Hypothalamus (tissue), 51 donors: ENCODE measurements around the gene ANKH.
A peak's percentile ranks its signal among the peaks of the same experiment; 100 is the strongest.
"Not testable (repeated sequence)": the region's sequence is repeated elsewhere in the genome, so short reads cannot be mapped to it uniquely, and the experiment has no call there.

Experiments
- DNase-seq, 51 donors: peaks; one replicate each; lab custom pipeline; 2025; lab: John Stamatoyannopoulos, UW

Gene ANKH

DNA sequence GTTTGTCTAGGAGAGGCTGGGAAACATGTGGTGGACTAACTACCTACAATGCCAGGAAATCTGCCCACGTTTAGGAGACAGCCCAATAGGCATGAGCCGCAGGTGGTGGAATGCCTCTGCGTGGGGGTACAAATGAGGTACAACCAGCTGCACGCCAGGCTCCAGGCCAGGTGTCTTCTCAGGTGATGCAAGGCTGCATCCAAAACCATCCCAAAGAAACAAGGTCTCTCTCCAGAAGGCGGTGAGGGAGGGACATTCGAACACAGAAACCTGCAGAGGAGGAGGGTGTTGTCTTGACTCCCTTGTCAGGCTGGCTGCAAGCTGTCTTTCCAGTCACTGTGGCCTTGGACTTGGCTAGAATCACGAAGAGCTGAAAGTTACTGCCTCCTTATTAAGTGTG, 11.6 kb downstream of the ANKH start:
- no peak for DNase-seq

GRCh38 chr5:14859150-14859549, 12.4 kb downstream of the ANKH start:
- no peak for DNase-seq

DNA sequence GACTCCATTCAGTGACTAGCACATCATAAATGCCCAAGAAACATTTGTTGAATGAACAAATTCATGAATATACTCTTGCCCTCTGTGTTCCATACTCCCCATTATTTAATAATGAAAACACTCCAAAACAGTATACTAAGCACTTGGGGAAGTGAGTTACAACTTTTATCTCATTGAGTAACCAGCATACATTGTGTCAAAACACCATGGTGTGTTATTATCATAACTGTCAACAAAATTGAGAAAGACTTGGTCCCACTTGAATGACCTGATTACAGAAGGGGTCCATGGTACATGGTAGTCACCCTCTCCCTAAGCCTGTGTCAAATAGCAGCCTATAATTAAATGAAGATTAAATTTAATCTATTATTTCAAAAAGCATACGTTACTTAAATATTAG, 16.2 kb downstream of the ANKH start:
- DNase-seq, result no peak

GRCh38 chr5:14854799-14855198, 16.8 kb downstream of the ANKH start:
- DNase-seq, result no peak

DNA sequence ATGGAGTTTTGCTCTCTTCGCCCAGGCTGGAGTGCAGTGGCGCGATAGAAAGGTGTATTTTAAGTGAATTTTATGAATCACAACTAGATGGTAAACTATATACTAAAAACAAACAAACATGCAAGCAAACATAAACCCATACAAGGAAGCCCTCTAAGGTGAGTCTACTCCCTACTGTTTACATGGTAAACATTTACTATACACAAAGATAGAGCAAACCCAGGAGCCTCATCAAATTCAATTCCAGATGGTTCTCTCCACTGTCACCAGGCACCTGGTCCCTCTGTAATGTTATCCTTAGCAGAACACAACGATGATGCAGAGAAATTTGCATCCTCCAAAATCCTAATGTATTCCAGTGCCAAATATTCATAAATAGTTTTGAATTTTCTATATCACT, 17.9 kb downstream of the ANKH start:
- no peak for DNase-seq

- no peak for DNase-seq
Measured at GRCh38 chr5:14852779-14853178, 18.8 kb downstream of the ANKH start.

DNA sequence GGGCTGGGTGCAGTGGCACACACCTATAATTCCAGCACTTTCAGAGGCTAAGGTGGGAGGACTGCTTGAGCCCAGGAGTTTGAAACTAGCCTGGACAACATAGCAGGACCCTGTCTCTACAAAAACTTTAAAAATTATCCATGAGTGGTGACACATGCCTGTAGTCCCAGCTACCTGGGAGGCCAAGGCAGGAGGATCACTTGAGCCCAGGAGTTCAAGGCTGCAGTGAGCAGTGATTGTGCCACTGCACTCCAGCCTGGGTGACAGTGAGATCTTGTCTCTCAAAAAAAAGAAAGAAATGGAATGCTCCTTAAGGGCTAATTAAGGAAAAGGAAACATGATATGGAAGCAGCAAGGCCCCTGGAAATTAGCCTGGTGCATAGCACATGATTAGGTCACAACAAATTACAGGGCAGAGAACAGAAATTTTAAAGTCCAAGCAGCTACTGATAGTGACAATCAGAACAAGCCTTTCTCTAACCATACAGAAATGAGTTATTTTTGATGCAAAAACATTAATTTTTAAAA, 19.5 kb downstream of the ANKH start:
- no peak for DNase-seq

- no peak for DNase-seq
Measured at GRCh38 chr5:14851597-14851996, 20.0 kb downstream of the ANKH start.

GRCh38 chr5:14851050-14851419, 20.5 kb downstream of the ANKH start:
- no peak for DNase-seq

GRCh38 chr5:14850419-14851049, 21.0 kb downstream of the ANKH start:
- DNase-seq, result no peak

DNA sequence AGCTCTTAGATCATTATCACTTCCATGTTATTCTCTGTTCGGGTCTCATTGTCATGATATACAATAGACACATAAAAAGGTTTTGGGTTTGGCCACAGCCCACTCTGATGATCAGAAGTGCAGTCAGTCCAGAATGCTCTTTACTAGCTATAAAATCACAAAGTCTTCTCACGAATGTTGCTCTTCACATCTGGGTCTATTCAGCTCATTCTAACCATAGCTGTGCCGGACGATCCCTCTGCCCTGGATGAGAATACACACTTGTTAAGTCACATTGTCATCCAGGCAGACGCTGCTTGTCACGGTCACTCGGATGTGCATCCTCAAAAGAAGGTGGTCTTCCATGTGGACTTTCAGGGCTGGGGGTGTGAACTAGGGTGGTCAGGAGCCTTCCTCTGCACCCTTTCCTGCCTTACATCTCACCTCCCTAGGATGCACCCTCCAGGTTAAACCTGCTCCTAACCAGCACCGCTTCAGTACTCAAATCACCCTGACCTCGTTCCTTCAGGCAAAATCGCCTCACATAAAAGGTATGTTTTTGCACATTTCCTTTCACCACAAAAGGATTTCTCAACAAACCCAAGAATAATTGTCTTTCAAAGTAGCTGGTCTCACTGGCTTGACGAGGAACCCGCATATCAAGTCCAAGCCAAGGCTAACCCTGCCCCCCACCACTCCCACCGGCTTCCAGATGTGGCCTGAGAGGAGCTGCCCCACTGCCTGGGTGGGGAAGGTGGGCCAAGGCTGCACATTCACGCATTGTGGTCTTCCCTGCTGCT, 21.9 kb downstream of the ANKH start:
- DNase-seq, result peak in 1 of 51 donors; percentile 5

GRCh38 chr5:14848942-14849341, 22.6 kb downstream of the ANKH start:
- not testable (repeated sequence) for DNase-seq

DNA sequence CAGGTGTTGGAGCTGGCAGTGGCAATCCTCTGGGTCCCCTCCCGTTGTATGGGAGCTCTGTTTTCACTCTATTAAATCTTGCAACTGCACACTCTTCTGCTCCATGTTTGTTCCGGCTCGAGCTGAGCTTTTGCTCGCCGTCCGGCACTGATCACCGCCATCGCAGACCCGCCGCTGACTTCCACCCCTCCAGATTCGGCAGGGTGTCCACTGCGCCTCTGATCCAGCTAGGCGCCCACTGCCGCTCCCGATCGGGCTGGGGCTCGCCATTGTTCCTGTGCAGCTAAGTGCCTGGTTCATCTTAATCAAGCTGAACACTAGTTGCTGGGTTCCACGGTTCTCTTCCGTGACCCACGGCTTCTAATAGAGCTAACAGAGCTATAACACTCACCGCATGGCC, 23.2 kb downstream of the ANKH start:
- no peak for DNase-seq

GRCh38 chr5:14847471-14847870, 24.1 kb downstream of the ANKH start:
- DNase-seq, result no peak

DNA sequence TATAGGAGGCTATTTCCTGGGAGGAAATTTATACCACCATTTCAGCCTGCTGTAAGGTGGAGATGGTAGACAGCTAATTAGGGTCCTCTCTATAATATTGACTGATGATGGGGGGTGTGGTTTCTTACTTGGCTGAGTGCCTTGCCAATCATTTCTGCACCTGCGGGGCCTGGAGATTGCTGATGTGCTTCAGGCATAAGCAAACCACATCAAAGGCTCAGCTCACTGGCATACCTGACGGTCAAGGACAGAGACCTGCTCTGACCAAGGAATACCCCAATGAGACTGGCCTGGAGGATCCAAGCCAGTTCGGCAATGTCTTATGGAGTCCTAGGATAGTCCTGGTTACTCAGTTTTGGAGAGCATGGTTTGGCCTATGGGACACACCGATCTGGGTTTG, 29.5 kb downstream of the ANKH start:
- DNase-seq, result no peak

DNA sequence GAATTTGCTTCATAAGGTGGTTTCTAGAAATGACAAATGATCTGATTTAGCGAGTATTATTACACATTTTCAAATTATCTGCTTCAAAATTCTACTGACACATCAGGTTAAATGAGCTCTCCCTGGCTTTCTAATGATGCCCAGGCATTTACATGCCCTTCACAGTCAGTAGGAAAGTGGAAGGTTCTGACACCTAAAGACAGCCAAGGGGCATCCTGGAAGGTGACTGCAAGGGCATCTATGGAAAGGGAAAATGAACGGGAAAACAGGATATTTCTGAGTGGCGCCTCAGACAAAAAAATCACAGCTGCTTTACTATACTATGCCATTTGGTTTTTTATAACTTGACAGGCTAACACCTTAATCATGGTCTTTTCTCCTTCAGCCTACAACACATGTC, 31.0 kb downstream of the ANKH start:
- DNase-seq, result no peak

DNA sequence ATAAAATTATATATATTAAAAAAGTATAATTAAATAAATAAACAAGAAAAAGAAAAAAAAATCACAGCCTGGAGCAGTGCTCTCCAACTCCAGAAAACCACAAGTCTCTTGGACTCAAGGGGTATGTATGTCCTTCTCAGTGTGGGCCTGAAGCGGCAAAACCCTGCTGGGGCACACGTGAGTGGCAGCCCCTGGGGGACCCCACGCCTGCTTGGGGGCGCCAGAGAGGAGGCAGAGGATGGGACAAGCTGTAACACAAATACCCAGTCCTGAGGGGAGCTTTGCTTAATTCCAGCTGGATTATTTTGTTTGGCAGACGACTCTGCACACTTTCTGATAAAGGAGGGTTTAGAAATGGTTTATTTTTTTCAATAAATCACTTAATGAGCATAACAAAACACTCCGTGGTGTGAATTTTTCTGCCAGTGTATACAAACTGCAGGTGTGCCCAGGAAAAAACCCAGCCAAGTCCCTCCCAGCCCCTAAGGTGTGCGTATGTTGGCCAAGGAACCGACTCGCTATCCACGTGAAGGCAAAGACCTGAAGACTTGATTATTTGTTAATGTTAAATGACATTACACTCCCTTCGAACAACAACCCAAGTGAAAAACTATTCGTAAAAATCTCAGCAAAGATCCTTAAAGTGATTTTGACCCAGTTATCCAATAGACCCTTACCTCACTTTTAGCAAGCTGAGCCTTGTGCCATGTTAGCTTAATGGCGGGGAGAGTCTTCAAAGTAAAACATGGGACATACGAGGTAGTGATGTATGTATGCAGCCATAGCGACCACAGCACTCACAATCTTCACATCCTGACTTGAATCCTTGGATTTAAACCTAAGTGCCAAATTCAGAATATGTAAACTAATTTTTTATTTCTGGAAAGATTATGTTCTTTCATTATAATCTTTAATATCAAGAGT, 32.9 kb downstream of the ANKH start:
- no peak for DNase-seq

DNA sequence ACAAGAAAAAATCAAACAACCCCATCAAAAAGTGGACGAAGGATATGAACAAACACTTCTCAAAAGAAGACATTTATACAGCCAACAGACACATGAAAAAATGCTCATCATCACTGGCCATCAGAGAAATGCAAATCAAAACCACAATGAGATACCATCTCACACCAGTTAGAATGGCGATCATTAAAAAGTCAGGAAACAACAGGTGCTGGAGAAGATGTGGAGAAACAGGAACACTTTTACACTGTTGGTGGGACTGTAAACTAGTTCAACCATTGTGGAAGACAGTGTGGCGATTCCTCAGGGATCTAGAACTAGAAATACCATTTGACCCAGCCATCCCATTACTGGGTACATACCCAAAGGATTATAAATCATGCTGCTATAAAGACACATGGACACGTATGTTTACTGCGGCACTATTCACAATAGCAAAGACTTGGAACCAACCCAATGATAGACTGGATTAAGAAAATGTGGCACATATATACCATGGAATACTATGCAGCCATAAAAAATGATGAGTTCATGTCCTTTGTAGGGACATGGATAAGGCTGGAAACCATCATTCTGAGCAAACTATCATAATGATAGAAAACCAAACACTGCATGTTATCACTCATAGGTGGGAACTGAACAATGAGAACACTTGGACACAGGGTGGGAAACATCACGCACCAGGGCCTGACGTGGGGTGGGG, 34.0 kb downstream of the ANKH start:
- DNase-seq, result not testable (repeated sequence)

GRCh38 chr5:14834584-14835550, 36.7 kb downstream of the ANKH start:
- no peak for DNase-seq
